ENCODE data around the gene CFAP65.

CFAP65 gene

DNA sequence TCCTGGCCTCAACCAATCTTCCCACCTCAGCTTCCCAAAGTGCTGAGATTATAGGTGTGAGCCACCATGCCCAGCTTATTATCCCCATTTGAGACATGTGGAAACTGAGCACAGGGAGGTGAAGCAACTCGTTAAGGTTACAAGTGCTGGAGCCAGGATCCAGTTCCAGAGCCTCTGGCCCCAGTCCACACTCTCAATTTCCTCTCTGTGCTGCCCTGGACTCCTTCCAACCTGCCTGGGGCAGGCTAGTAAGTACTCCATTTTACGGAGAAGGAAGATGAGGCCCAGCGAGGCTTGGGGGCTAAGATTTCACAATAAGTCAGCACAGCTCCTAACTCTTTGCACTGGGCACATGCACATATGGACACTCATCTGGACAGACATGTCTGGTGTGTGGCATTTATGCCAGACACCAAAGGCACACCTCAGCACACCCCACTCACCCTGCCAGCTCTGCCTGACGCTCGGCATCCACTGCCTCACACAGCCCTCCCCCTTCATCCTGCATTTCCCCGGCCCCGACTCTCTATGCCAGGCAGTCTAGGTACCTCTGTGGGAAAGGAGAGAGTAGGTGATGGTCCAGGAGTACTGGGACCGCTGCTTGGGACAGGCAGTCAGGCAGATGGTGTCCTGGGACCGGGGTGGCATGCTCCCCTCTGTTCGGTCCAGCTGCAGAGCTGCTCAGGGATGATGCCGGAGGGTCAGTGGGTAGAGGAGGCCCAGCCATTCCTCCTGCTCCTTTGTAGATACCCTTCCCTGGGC is 20.5 kb downstream of the CFAP65 start:
- no peak for DNase-seq (ENCODE audit: low read depth)
- TF ChIP-seq, protein P1, sequence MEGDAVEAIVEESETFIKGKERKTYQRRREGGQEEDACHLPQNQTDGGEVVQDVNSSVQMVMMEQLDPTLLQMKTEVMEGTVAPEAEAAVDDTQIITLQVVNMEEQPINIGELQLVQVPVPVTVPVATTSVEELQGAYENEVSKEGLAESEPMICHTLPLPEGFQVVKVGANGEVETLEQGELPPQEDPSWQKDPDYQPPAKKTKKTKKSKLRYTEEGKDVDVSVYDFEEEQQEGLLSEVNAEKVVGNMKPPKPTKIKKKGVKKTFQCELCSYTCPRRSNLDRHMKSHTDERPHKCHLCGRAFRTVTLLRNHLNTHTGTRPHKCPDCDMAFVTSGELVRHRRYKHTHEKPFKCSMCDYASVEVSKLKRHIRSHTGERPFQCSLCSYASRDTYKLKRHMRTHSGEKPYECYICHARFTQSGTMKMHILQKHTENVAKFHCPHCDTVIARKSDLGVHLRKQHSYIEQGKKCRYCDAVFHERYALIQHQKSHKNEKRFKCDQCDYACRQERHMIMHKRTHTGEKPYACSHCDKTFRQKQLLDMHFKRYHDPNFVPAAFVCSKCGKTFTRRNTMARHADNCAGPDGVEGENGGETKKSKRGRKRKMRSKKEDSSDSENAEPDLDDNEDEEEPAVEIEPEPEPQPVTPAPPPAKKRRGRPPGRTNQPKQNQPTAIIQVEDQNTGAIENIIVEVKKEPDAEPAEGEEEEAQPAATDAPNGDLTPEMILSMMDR (IDR thresholded peaks at IDR 0.05; ENCODE audit: insufficient read depth, low read depth, low read length, missing control alignments): no peak
- no peak overlapping the region for H3K4me3 ChIP-seq (ENCODE audit: low read length)

DNA sequence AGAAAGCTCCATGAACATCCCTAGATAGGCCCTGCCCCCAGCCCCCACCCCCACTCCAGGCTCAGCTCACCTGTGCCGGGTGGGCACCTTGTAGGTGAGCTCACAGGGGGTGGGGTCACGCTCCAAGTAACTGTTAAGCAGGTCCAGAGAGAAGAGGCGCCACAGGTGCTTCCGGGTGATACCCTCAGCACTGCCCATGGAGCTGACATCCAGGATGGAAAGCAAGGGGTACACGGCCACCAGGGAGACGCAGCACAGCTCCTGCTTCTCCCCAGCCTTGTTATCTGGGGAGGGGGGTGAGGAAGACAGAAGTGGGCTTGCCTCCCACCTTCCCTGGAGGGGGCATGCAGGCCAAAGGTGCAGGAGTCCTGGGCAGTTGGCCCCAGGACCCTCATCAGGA is 21.9 kb downstream of the CFAP65 start:
- no peak for DNase-seq (ENCODE audit: low read depth)
- H3K4me3 ChIP-seq (ENCODE audit: low read length): no peak overlapping the region
- TF ChIP-seq, protein P1 (IDR thresholded peaks at IDR 0.05; ENCODE audit: insufficient read depth, low read depth, low read length, missing control alignments): no peak

DNA sequence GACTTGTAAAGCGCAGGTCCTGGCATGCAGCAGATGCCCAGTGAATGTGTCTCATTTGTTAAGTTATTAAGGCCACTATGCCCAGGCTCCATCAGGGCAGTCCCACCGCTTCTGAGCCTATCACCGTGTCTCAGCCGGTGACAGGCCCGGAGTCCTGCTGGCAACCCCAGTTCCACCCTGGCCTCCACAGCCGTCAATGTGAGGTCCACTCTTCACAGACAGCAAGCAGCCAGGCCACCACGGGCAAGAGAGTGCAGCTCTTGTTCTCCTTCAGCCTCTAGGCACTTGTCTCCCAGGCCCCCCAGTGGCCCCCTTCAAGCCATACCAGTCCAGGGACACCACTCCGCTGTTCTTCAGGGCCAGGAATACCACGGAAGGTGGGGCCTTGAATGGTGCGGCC is 22.6 kb downstream of the CFAP65 start:
- DNase-seq (ENCODE audit: low read depth): no peak
- H3K4me3 ChIP-seq (ENCODE audit: low read length): no peak overlapping the region
- TF ChIP-seq, protein P1 (IDR thresholded peaks at IDR 0.05; ENCODE audit: insufficient read depth, low read depth, low read length, missing control alignments): no peak

DNA sequence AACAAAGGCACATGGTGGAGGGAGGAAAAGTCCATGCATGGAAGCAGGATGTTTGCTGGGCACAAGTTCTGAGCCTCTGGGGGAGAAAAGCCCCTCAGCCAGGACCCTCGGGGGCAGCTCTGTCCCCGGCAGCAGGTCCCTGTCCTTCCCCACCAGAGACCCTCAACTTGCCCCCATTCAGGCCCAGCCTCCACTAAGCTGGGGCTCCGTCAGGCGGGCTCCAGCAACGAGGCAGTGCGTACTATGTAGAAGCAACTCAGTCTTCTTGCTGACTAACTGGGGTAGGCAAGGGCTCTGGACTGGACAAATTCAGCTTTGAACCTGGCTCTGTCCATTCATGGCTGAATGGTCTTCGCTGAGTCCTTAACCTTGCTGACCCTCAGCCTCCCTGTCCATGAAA is 23.0 kb downstream of the CFAP65 start:
- TF ChIP-seq, protein P1 (IDR thresholded peaks at IDR 0.05; ENCODE audit: insufficient read depth, low read depth, low read length, missing control alignments): no peak
- no peak overlapping the region for H3K4me3 ChIP-seq (ENCODE audit: low read length)
- DNase-seq (ENCODE audit: low read depth): no peak

DNA sequence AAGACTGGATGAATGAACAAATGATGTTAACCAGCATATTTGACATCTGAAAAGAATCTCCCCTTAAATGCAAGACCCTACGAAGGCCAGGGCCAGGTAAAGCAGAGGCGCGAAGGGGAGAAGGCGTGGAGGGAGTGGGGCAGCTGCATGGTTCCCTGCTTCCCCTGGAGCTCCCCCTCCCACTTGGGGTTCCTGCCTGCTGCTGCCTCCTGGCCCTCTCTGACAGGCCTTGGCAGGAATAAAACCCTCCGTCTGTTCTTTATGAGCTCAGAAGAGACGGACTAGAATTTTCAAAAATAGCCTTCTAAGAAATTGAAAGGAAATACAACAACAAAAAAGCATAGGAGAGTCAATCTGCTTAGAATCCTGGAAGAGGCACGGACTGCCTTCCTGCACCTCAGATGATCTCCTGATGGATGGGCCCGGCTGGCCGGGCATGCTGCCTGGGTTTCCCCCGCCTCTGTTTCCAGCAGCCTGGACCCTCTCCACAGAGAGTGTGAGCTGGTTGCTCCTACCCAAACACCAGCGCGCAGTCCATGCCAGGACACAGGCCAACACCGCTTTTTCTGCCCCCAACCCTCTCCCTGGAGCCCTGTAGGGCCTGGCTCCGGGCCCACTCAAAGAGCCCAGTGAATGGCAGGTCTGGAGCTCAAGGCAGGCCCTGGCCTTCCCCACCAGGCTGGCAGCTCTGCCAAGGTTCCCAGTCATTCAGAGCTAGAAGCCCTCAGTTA is 23.9 kb downstream of the CFAP65 start:
- DNase-seq (ENCODE audit: low read depth): no peak
- H3K4me3 ChIP-seq (ENCODE audit: low read length): no peak overlapping the region
- TF ChIP-seq, protein P1 (IDR thresholded peaks at IDR 0.05; ENCODE audit: insufficient read depth, low read depth, low read length, missing control alignments): no peak

DNA sequence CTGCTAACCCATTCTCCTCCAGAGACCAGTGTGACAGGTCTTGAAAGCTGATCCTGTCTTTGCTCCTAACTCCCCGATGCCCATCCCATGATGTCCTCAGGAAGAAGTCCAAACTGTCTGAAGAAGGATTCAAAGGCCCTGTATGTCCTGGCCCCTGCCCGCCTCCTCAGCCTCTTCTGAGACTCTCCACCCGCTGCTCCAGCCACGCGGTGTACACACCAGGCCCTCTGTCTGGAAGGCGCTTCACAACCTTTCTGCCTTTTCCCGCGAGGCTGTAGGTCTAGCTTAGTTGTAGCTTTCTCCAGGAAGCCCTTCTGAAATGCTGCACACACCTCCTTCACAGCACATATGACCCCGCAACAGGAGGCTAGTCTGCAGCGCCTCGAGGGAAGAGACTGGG is 24.6 kb downstream of the CFAP65 start:
- H3K4me3 ChIP-seq (ENCODE audit: low read length): no peak overlapping the region
- TF ChIP-seq, protein P1 (IDR thresholded peaks at IDR 0.05; ENCODE audit: insufficient read depth, low read depth, low read length, missing control alignments): no peak
- DNase-seq (ENCODE audit: low read depth): no peak
